Measurements from ENCODE around the gene FBXO2. TPM values are rescaled to one million over a fixed set of nuclear protein-coding genes. Genes with fewer than 3 reads are reported as not detected.
A peak's percentile ranks its signal among the peaks of the same experiment; 100 is the strongest.

The FBXO2 gene
- total and polyA plus RNA-seq, 9 of the 15 experiments (the other 6 are each of a cell fraction or from before 2014, with no cell fraction given) = 0.04 to 1.9 (median 0.27) TPM

GRCh38 chr1:11649237-11649623 is 5.0 kb downstream of the FBXO2 start (continued):
- TF ChIP-seq ARID2 (IDR thresholded peaks at IDR 0.05) (no peak), TFAP4 (CRISPR knock-in tag; IDR thresholded peaks at IDR 0.05; ENCODE audit: borderline replicate concordance) (no peak), MGA (IDR thresholded peaks at IDR 0.05) (peak; percentile 78)

Measured in K562 (cell line).